Right lobe of liver (tissue), 4 donors: ENCODE data around the gene LRRC2.

Experiments
- CTCF ChIP-seq, 4 donors: fragments of 200-600 bp in 3 of 4; fragments of 450-650 bp in 1 of 4; IDR thresholded peaks; one replicate each; pipeline versions ENCODE4 v1.5.1 to v1.8.0; 2016 to 2022; ENCODE audit warnings: antibody characterized with exemption in 4 of 4, mild to moderate bottlenecking in 2 of 4
- POLR2A ChIP-seq: fragments of 450-650 bp; IDR thresholded peaks from one replicate; pipeline ENCODE4 v1.6.1; 2017; ENCODE audit warnings: antibody characterized with exemption, mild to moderate bottlenecking
- donor health status: DM: no; HTN: no; CAD: no.
- donor health status: DM: no; HTN: no; CAD: no.
- donor health status: DM: no; HTN: yes; CAD: no.

GRCh38 chr3:46574881-46575576, 8.9 kb upstream of the LRRC2 start:
- TF ChIP-seq CTCF (IDR thresholded peaks at IDR 0.05) = no peak
- TF ChIP-seq POLR2A = no peak
